Spleen (tissue), 7 donors: ENCODE data around the gene ERC2.

Source experiments
- CTCF ChIP-seq, 11 experiments: fragments of 200-600 bp in 7 of 11; fragments of 450-650 bp in 4 of 11; sonication (generic) in 4 of 11; IDR thresholded peaks in 8 of 11; conservative IDR thresholded peaks in 3 of 11; 1 replicate in 7 of 11; 2 replicates in 4 of 11; pipeline versions ENCODE4 v1.4.0 to v1.8.0; 2016 to 2021; ENCODE audit warnings: antibody characterized with exemption in 11 of 11, inconsistent platforms in 4 of 11, mild to moderate bottlenecking in 1 of 11
- POLR2A ChIP-seq, 3 donors: fragments of 450-650 bp; IDR thresholded peaks; one replicate each; pipeline ENCODE4 v1.5.1; 2017; ENCODE audit warnings: antibody characterized with exemption in 3 of 3, mild to moderate bottlenecking in 1 of 3
- donor health status: DM: no; HTN: no; CAD: no; lungs with moderate emphysema.
- donor health status: DM: no; HTN: no; CAD: no.
- donor health status: DM: no; HTN: no; CAD: no.

GRCh38 chr3:55559500-55560423, 908.5 kb downstream of the ERC2 start:
- TF ChIP-seq CTCF (IDR thresholded peaks at IDR 0.05 in 8 of 11, conservative IDR thresholded peaks at IDR 0.05 in 3 of 11): no peak
- TF ChIP-seq POLR2A (IDR thresholded peaks at IDR 0.05): no peak
